ENCODE measurements around the gene TSPAN16. TPM values are rescaled to one million over a fixed set of nuclear protein-coding genes. Genes with fewer than 3 reads are reported as not detected.
"Not testable (repeated sequence)": the region's sequence is repeated elsewhere in the genome, so short reads cannot be mapped to it uniquely, and the experiment has no call there.

The TSPAN16 gene
- total RNA-seq, 4 donors from 2014 or later, result not detected

DNA sequence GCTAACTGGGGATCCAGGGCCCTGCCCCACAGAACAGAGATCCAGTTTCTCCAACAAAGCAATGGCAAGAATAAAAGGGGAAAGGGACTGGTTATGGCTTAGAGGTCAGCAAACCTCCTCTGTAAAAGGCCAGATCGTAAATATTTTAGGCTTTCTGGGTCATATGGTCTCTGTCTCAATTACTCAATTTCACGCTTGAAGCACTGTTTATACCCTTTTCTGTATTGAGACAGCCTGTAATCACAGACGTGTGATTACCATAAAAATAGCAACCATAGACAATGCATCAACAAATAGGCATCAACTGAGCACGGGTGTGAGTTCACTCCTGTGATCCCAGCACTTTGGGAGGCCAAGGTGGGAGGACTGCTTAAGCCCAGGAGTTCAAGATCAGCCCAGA is 34.2 kb downstream of the TSPAN16 start:
- Histone ChIP-seq H3K27ac (no peak overlapping the region), H3K27me3 (no peaks in the 10 kb centered on the region), H3K4me3 (no peak overlapping the region), H3K4me1 (peaks cover 0 to under 1% (median 0%) of the 10 kb centered on the region in 4 donors), H3K9me3 (no peaks in the 10 kb centered on the region), H3K36me3 (peaks cover 0 to 24% (median 9%) of the 10 kb centered on the region in 4 donors)
- TF ChIP-seq POLR2AphosphoS5 (IDR thresholded peaks at IDR 0.05) (no peak), POLR2A (IDR thresholded peaks at IDR 0.05) (no peak), EP300 (IDR thresholded peaks at IDR 0.05; ENCODE audit: low read depth) (no peak)
- TF ChIP-seq, protein P1, sequence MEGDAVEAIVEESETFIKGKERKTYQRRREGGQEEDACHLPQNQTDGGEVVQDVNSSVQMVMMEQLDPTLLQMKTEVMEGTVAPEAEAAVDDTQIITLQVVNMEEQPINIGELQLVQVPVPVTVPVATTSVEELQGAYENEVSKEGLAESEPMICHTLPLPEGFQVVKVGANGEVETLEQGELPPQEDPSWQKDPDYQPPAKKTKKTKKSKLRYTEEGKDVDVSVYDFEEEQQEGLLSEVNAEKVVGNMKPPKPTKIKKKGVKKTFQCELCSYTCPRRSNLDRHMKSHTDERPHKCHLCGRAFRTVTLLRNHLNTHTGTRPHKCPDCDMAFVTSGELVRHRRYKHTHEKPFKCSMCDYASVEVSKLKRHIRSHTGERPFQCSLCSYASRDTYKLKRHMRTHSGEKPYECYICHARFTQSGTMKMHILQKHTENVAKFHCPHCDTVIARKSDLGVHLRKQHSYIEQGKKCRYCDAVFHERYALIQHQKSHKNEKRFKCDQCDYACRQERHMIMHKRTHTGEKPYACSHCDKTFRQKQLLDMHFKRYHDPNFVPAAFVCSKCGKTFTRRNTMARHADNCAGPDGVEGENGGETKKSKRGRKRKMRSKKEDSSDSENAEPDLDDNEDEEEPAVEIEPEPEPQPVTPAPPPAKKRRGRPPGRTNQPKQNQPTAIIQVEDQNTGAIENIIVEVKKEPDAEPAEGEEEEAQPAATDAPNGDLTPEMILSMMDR (IDR thresholded peaks at IDR 0.05), result no peak
- intact Hi-C loops (cut with DNase I; ENCODE audit: low total_unique reads), result no loop called here
- WGBS, 2 donors (ENCODE audit: low coverage in 1 of 2), result 70 to 77% methylated on average over 4 of the region's 4 CpGs
- in situ Hi-C loops (cut with MboI; ENCODE audit: low pct_ligation_motif_present in 1 of 4, low pct_unique_long_range_greater_than_20kb in 1 of 4, low sequenced_read_pairs in 3 of 4), result no loop called here
- DNase-seq, result no peak

DNA sequence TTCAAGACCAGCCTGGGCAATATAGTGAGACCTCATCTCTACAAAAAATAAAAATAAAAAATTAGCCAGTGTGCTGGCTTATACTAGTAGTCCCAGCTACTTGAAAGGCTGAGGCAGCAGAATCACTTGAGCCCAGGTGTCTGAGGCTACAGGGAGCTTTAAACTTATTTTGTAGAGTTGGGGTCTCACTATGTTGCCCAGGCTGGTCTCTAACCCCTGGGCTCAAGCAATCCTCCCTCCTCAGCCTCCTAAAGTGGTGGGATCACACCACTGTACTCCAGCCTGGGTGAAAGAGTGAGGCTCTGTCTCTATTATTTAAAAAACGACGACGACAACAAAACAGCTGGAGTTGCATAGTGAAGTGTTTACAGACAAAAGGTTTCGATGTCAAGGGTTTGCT is 35.5 kb downstream of the TSPAN16 start:
- H3K9me3 ChIP-seq, result no peaks in the 10 kb centered on the region
- intact Hi-C loops (cut with DNase I; ENCODE audit: low total_unique reads), result no loop called here
- no peaks in the 10 kb centered on the region for H3K4me1 ChIP-seq

DNA sequence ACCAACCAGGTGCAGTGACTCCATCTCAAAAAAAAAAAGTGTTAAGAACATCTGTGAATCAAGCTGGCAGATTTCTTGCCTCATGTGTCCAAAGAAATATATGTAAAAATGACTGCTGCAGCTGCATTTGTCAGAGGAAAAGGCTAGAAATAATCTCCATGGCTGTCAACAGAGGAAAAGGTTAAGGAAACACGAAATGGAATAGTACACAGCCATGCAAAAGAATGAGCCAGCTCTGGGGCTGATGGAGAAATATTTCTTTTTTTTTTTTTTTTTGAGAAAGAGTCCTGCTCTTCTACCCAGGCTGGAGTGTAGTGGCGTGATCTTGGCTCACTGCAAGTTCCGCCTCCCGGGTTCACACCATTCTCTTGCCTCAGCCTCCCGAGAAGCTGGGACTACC is 36.9 kb downstream of the TSPAN16 start:
- Histone ChIP-seq H3K36me3 (peaks cover 0 to 28% (median 8%) of the 10 kb centered on the region in 4 donors), H3K4me3 (no peak overlapping the region), H3K27ac (no peak overlapping the region), H3K9me3 (no peaks in the 10 kb centered on the region), H3K27me3 (no peaks in the 10 kb centered on the region), H3K4me1 (peaks cover 0 to 5% (median 2%) of the 10 kb centered on the region in 4 donors)
- in situ Hi-C loops (cut with MboI; ENCODE audit: low pct_ligation_motif_present in 1 of 4, low pct_unique_long_range_greater_than_20kb in 1 of 4, low sequenced_read_pairs in 3 of 4), result no loop called here
- intact Hi-C loops (cut with DNase I; ENCODE audit: low total_unique reads), result no loop called here
- WGBS, 2 donors (ENCODE audit: low coverage in 1 of 2), result 96 to 98% methylated on average over 5 of the region's 5 CpGs
- TF ChIP-seq POLR2AphosphoS5 (IDR thresholded peaks at IDR 0.05) (no peak), POLR2A (IDR thresholded peaks at IDR 0.05) (no peak), EP300 (IDR thresholded peaks at IDR 0.05; ENCODE audit: low read depth) (no peak)
- TF ChIP-seq, protein P1 (IDR thresholded peaks at IDR 0.05), result no peak
- DNase-seq, result no peak

More for the DNA sequence above, 35.5 kb downstream of the TSPAN16 start:
- Histone ChIP-seq H3K27ac (peak overlapping the region in 1 of 4 donors; percentile 12), H3K36me3 (peaks cover 0 to 28% (median 10%) of the 10 kb centered on the region in 4 donors), H3K4me3 (no peak overlapping the region), H3K27me3 (no peaks in the 10 kb centered on the region)
- TF ChIP-seq POLR2A (IDR thresholded peaks at IDR 0.05), result no peak
- TF ChIP-seq EP300 (IDR thresholded peaks at IDR 0.05; ENCODE audit: low read depth), result no peak
- TF ChIP-seq, protein P1 (IDR thresholded peaks at IDR 0.05), result no peak
- no peak for TF ChIP-seq POLR2AphosphoS5 (IDR thresholded peaks at IDR 0.05)
- WGBS, 2 donors (ENCODE audit: low coverage in 1 of 2), result 59 to 82% methylated on average over 4 of the region's 4 CpGs
- no peak for DNase-seq
- in situ Hi-C loops (cut with MboI; ENCODE audit: low pct_ligation_motif_present in 1 of 4, low pct_unique_long_range_greater_than_20kb in 1 of 4, low sequenced_read_pairs in 3 of 4), result no loop called here

DNA sequence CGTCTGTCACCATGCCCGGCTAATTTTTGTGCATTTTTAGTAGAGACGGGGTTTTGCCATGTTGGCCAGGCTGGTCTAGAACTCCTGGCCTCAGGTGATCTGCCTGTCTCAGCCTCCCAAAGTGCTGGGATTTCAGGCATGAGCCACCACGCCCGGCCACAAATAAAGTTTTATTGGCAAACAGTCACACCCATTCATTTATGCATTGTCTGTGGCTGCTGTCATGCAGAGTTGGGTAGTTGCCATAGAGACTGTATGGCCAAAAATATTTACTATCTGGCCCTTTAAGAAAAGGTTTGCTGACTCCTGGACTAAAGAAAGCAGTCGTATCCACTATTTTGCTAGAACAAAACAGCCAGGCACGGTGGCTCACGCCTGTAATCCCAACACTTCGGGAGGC is 37.9 kb downstream of the TSPAN16 start:
- WGBS, 2 donors (ENCODE audit: low coverage in 1 of 2), result 42 to 76% methylated on average over 2 to 9 of the region's 9 CpGs
- H3K9me3 ChIP-seq; DNase-seq; in situ Hi-C loops (cut with MboI; ENCODE audit: low pct_ligation_motif_present in 1 of 4, low pct_unique_long_range_greater_than_20kb in 1 of 4, low sequenced_read_pairs in 3 of 4); H3K4me3 ChIP-seq; H3K27me3 ChIP-seq; intact Hi-C loops (cut with DNase I; ENCODE audit: low total_unique reads); H3K27ac ChIP-seq: not testable (repeated sequence)
- Histone ChIP-seq H3K36me3 (peaks cover 0 to 28% (median 6%) of the 10 kb centered on the region in 4 donors), H3K4me1 (peaks cover 9 to 15% (median 12%) of the 10 kb centered on the region in 4 donors)
